NCI-H2081 treated with DMSO at 0.1 percent for 48 hours (cell line): Measurements from ENCODE around the gene PRKCH.
"Not testable (repeated sequence)": the region's sequence is repeated elsewhere in the genome, so short reads cannot be mapped to it uniquely, and the experiment has no call there.

Source experiments
- DNase-seq: peaks from one replicate; lab custom pipeline; 2025; lab: John Stamatoyannopoulos, UW

Gene PRKCH

GRCh38 chr14:61460063-61460462, 138.7 kb downstream of the PRKCH start:
- DNase-seq, result no peak

GRCh38 chr14:61460718-61461611, 139.6 kb downstream of the PRKCH start:
- no peak for DNase-seq

- DNase-seq, result peak; percentile 32
These were observed 140.5 kb downstream of the PRKCH start for GRCh38 chr14:61461808-61462275.

GRCh38 chr14:61462566-61463193, 141.3 kb downstream of the PRKCH start:
- DNase-seq, result no peak

- DNase-seq, result no peak
These were observed 142.4 kb downstream of the PRKCH start for GRCh38 chr14:61463664-61464285.

GRCh38 chr14:61464539-61465320, 143.4 kb downstream of the PRKCH start:
- not testable (repeated sequence) for DNase-seq

GRCh38 chr14:61466249-61466904, 145.0 kb downstream of the PRKCH start:
- DNase-seq, result no peak

- no peak for DNase-seq
These were observed 145.5 kb downstream of the PRKCH start for GRCh38 chr14:61466905-61467280.

- DNase-seq, result no peak
These were observed 145.9 kb downstream of the PRKCH start for GRCh38 chr14:61467296-61467695.

- no peak for DNase-seq
These were observed 146.9 kb downstream of the PRKCH start for GRCh38 chr14:61468063-61468825.

- DNase-seq, result no peak
These were observed 148.4 kb downstream of the PRKCH start for GRCh38 chr14:61469781-61470180.

GRCh38 chr14:61470261-61470960, 149.0 kb downstream of the PRKCH start:
- peak; percentile 18 for DNase-seq

- no peak for DNase-seq
These were observed 149.5 kb downstream of the PRKCH start for GRCh38 chr14:61470961-61471293.

- no peak for DNase-seq
These were observed 150.1 kb downstream of the PRKCH start for GRCh38 chr14:61471297-61472005.

GRCh38 chr14:61472011-61472672, 150.8 kb downstream of the PRKCH start:
- no peak for DNase-seq

- no peak for DNase-seq
These were observed 151.5 kb downstream of the PRKCH start for GRCh38 chr14:61472801-61473376.

- DNase-seq, result no peak
These were observed 152.6 kb downstream of the PRKCH start for GRCh38 chr14:61474015-61474414.

GRCh38 chr14:61474701-61475100, 153.3 kb downstream of the PRKCH start:
- DNase-seq, result no peak

GRCh38 chr14:61475316-61475715, 153.9 kb downstream of the PRKCH start:
- DNase-seq, result no peak
